DOHH2 (cell line): ENCODE data around the gene SULT1B1.

Experiments used
- CTCF ChIP-seq: fragments of 200-600 bp; sonication (generic); IDR thresholded peaks from one replicate; pipeline ENCODE4 v1.5.1; 2014; ENCODE audit warnings: antibody characterized with exemption, mild to moderate bottlenecking, low read depth, low read length; ENCODE audit not compliant: poor library complexity, severe bottlenecking
- EZH2phosphoT487 ChIP-seq: fragments of 200-600 bp; sonication (generic); IDR thresholded peaks from 2 replicates; pipeline ENCODE4 v1.6.1; 2017; ENCODE audit warnings: borderline replicate concordance, mild to moderate bottlenecking, antibody characterized with exemption, low read length, moderate library complexity, mixed read lengths

DNA sequence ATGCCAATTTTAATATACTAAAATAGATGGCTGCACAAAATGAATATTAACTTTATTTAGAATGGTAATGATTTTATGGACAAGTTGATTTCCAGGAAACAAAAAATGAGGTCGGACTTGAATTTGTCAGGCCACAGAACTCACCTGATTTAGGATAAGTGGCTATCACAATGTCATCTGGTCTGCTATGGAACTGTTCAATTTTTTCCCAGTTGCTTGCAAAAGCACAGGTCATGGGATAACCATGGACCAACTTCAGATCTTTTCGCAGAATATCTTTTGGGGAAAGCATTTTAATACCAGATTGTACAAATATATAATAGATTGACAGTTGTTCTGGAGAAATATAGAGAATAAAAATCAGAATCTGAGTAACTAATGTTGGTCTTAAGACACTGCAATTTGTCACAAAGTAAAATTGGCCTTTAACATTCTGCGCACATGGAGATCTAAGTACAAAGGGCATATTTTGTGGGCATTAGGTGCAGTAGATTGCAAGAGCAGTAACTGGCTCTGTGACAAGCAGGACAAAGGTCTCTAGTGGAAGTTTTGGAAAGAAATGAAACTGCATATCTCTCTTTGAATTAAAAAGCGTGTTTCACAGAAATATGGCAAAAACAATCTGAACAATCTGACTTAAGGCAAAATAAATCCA, 5.4 kb downstream of the SULT1B1 start:
- no peak for TF ChIP-seq CTCF
- no peak for TF ChIP-seq EZH2phosphoT487
